Fibroblast of skin of right biceps (primary cell): Measurements from ENCODE around the gene COL7A1.

Experiments used
- DNase-seq: peaks from one replicate; pipeline ENCODE4 v3.0.0-alpha.2; 2013

COL7A1 gene

DNA sequence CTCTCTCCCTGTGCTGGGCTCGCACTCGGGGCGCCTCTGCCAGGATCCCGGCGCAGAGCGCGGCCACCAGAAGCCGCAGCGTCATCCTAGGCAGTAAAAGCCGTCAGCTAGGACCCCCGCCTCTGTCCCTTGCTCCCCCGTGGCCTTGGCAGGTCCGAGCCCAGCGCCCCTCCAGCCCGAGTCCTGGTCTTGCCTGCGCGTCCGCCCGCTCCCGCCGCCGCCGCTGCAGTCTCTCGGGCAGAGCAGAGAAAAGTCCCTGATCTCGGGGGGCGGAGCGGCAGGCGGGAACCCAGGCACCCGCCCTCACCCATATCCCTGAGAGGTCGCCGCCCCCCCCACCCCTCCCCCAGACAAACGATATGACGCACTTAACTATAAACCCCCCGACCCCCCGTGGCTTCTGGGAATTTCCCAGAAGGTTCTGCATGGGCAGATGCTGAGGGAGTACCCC is at the start of gene COL7A1:
COL7A1 (minus strand) TSS at position 255 of the 451 bp plus-strand sequence; CDS start at position 85, 170 bp downstream.
- DNase-seq = no peak

DNA sequence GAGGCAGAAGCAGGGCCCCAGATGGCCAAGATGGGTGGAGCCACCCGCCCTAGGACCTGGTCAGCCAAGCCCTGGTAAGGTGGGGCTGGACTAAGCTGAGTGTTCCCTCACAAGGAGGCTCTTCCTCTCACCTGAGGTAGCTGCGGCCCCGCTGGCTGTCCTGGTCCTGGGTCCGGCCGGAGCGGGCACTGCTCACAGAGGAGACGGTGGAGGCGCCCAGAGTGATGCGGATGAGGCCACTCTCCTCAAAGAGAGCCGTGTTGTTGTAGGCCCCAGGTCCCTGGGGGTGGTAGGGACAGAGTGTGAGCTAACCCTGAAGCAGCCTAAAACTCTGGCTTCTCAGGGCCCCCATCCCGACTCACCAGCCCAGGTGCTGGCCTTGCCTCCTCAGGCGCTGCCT is 47.5 kb upstream of the COL7A1 start:
- DNase-seq = no peak

DNA sequence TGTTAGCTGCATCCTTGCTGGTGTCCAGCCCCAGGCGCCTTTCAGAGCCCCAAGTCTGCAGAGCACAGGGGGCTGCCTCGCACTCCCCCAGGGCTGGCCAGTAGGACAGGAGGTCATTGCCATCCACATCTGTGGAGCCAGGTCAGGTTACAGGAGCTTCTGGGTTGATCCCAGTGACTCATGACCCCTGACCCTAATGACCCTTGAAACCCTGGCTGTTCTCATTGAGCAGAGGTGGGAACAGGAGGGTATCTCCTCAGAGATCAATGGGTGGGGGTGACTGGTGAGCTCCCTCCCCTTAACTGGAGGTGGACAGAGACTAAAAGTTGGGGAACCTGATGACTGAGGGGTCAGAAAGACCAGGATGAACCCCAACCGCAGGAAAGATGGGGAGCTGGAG is 46.3 kb upstream of the COL7A1 start:
- no peak for DNase-seq

DNA sequence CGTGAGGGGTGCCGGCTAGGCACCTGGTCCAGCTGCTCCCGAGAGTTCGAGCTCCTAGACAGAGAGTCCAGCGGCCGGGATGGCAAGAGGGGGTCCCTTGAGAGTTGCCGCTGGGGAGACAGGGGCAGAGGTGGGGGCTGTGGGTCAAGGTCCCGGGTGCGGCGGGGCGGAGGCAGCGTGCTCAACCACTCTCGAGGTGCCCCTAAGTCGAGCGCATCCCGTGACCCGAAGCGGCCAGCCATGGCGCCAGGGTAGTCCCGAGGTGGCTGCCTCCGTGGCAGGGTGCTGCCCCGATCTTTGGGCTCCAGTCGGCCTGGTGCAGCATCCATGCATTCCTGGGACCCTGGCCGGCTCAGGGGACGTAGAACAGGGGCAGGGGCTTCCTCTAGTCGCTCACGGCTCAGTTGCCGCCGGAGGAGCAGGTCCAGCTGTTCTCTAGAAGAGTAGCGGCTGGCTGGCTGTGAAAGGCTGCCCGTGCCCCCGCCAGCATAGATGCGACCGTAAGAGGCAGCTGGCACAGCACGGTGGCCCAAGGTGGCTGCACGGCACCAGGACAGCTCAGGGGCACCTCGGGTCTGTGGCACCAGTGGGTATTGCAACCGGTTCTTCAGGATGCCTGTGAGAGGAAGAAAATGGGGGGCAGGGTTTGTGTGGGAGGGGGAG is 44.9 kb upstream of the COL7A1 start:
- no peak for DNase-seq

DNA sequence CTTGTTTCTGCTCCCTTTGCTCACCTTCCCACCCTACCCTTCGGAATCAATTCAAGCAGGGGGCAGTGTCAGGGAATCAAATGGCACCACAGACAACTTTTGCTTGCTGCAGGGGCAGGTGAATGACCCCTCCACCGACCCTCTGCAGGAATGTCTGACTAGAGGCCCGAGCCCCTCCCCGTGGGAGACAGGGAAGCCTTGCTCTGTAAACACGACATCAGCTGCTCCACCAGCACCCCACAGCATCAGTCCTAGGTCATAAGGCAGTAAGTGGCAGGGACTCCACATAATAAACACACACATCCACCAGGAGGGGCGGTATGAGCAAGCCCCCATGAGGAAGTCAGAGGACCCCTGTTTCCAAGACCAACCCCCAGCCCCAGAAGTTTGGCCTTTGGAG is 42.2 kb upstream of the COL7A1 start:
- no peak for DNase-seq

DNA sequence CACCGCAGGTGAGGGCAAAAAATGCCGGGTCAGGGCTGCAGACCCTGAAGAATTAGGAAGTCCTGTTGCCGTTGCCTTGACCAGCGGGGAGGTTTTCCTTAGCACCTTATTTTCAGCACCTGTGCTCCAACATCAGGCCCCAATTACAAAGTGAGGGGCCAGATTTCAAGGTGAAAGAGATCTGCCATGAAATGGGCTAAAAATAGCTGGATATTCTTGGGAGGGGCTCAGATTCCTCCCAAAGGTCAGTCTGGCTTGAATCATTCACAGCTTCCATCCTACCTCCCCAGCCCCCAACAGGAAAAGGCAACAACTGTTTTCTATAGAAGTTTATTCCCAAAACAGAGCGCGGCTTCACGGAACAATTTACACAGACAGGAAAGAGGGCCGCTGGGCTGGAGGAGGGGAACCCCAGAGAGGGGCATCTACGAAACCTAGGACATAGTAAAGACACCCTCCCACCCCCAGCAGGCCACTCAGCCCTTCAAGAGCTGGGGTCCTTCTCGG is 41.1 kb upstream of the COL7A1 start:
- peak; percentile 1 for DNase-seq

DNA sequence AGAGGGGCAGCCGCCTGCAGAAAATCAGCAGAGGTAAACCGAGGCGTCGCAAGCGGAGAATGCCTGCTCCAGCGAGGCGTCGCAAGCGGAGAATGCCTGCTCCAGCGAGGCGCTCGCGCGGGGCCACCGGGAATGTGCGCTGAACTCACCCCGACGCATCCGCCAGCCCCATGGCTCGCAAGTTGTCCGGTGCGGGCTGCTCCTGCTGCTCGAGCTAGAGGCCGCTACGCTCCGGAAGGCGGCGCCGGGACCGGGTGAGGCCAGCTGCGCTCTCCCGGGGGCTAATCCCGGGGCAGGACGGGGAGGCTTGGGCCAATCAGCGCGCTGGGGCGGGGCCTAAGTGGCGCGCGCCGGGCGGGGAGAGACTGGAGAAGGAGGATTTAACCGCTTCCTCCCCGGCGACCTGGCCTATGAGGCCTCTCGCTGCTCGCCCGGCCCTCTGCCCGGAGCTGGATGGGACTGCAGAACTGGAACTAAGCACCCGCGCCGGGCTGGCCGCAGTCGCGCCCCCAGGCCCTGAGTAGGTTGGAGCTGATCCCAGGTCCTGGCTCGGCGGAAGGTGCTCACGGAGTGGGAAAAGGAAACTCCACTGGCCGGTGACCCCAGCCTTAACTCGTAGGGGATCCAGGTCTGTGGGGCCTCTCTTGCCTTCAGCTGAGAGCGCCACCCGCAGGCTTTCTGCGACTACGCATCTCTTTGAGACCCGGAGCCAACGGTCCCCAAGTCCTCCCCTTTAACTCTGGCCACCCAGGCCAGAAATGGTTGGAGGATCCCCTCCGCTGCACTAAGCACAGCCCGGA is 40.3 kb upstream of the COL7A1 start, which contains the start of gene SLC26A6:
SLC26A6 (minus strand) TSS at position 240 of the 800 bp plus-strand sequence; CDS start at position 172, 68 bp downstream.
- DNase-seq = peak; percentile 95

DNA sequence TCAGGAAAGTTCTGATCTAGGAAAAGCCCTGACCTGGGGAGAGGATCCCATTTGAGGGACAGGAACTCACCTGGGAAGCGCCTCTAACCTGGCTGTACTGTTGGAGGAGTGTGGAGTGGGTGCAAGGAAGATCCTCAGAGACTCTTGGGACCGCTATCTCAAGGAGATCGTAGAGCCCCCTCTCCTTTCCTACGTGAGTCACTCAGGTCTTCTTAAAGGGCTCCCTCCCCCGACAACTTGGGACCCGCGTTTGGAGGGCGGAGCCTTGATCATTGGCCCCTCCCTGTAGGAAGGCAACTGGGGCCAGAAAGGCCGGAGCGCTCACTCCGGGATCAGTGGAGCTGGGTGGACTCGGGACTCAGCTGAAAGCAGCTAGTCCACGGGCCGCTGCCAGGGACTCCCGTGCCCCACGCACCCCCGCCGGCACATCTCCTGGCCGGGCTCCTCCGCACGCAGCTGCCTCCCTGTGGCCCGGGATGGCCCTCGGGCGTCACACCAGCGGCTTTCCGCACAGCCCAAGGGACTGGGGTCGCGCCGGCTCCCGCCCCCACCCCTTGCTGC is 39.6 kb upstream of the COL7A1 start:
- DNase-seq = peak; percentile 74

DNA sequence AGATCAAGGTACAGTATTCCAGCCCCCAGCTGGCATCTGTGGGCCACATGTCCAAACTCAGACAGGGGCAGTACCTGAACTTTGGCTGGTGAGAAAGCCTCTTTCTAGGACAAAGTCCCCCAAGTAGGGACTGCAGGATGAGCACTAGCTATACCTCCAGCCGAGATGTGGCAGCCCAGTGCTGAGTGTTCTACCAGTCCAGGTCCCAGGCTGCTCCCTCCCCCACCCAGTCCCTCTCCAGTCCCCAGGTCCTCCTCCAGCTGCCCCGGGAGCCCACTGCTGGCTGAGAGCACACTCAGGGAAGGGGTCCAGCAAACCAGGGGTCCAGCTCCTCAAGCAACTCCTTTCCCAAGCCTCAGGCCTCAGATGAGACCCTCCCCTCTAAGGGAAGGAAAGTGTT is 38.6 kb upstream of the COL7A1 start:
- no peak for DNase-seq

DNA sequence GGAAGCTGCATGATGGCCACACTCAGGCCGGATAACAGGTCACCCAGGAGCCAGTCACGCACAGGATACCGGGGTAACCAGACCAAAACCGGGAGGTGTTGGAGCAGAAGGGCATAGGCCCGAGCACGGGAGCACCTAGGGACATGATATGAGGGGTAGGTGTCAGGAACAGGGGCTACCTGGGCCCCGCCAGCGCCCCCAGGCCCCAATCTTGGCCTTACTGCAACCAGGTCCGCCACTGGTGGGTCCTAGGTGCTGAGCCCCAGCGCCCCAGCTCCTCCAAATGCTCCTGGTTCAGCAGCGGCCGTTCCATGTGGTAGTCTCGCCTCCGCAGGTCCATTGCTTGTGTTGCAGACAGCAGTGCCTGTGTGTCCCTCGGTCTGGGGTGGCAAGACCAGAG is 38.1 kb upstream of the COL7A1 start:
- no peak for DNase-seq

DNA sequence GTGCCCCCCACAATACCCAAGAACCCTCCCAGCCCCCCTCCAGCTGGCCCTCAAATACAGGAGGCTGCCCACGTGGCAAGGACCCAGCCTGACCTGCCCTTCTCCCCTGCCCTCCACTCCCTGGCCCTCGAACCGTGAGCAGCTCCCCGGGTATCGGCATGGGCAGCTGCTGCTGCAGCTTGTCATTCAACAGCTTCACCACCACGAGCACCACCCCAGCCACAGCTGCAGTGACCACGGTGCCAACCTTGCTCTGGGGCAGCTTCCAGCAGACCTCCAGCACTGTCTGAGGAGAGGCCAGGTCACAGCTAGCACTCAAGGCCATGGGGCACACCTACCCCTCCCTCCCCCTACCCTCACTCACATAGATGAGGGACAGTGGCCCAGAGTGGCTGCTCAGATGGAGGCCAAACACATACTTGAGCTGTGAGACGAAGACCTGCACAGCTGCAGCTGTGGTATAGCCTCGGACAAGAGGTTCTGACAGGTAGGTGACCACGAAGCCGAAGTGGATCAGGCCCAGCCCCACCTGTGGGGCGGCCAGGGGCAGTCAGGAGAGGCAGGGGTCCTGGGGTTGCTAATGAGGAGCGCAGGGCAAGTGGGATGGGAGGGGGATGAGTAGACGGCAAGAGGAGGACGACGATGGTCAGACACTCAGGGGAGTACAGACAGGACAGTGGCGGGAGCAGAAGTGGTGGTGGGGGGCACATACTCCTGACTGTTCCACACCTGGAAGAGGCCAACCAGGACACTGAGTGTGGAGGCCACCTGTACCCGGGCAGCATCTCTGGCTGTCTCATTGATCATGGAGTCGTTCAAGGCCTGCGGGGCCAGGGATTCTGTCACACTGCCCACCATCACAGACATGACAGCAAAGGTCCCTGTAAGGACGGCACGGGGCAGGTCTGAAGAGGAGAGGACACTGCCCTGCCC is 36.7 kb upstream of the COL7A1 start:
- DNase-seq = no peak

DNA sequence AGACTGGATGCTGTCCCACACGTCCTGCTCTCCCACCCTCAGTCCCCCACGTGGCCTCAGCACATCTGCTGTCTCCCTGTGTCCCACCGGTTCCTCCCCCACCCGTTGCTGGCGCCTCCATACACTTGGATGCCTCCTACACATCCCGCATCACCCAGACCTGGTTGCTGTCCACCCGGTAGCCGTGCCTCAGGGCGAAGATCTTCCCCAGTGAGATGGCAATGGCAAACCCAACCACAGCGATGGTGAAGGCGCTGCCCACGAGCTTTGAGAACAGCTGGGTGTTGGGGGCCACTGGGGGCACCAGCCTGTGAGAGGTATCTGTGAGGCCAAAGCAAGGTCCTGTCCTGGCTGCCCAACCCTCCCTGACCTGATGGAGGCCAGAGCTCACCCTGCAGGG is 35.7 kb upstream of the COL7A1 start:
- DNase-seq = no peak

DNA sequence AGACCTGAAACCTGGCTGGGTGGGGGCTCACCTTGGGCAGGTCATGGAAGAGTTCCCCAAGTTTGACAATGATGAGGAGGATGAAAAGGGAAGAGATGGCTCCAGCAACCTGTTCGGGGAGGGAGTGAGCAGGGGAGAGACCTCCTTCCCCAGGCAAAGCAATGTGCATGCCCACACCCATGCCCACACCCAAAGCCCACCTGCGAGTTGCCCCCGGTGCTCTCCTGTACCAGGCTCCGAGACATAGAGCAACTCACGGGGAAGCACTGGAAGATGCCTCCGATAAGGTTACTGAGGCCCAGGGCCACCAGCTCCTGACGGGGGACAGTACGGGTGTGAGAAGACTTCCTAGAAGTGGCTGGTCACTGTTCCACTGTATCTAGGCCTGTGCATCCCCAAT is 35.3 kb upstream of the COL7A1 start:
- DNase-seq = no peak

DNA sequence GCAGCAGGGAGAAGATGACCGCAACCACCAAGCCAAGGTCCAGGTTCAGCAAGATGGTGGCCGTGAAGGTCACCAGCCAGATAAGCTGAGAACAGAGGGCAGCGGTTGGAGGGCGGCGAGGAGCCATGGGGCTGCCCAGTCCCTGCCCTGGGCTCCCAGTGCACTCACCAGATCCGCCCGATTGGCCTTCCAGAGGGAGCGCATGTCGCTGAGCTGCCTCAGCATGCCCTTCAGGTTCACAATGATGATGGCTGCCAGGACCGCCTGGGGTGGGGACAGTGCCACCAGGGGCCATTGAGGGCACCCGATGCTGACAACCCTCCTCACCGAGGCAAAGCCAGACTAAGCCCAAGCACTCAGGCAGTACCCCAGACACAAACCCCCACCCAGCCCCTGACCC is 34.8 kb upstream of the COL7A1 start:
- no peak for DNase-seq

DNA sequence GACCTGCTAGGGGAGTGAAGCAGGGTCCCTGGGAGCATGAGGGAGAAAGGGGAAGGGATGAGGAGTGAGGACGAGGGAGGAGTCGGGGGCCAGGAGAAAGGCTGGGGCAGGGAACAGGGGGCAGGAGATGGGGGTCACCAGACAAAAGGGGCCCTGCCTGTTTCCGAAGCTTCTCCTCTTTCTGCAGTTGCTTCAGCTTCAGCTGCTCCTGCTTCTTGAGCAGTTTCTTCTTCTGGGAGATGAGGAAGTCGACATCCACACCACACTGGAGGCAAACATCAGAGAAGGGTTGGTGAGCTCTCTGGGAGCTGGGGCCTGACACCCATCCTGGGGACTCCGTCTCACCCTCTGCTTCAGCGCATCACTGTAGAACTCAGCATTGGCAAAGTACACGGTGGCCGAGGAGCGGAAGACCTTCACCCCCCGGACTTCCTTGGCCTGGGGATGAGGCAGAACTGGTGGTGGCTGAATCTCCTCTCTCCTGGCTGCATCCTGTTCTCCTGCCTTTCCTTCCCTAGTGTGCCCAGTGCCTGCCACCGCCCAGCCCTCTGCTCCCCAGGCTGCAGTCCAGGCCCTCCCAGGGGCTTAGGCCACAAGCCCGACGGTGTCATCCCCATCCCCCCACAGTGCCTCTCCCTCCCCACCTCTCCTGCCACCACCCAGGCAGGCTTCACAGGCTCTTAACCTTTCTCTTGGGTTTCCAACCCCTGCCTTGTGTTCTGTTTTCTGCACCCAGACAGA is 33.3 kb upstream of the COL7A1 start:
- no peak for DNase-seq

DNA sequence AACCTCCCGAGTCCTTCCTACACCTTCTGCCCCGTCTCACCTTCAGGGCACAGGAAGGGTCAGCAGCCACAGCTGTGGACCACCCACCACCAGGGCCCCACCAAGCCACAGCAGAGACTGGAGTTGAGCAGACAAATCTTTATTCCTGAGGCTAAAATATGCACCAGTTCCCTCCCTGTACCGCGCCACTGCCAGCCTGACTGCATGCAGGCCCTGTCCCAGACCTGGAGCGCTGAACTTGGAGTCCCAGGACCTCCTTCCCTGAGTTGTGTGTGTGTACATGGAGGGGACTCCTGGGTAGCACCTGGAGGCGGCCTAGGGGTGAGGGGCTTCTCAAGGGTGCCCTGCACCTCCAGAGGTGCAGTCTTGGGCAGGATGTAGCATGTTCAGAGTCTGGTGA is 30.5 kb upstream of the COL7A1 start:
- DNase-seq = no peak

DNA sequence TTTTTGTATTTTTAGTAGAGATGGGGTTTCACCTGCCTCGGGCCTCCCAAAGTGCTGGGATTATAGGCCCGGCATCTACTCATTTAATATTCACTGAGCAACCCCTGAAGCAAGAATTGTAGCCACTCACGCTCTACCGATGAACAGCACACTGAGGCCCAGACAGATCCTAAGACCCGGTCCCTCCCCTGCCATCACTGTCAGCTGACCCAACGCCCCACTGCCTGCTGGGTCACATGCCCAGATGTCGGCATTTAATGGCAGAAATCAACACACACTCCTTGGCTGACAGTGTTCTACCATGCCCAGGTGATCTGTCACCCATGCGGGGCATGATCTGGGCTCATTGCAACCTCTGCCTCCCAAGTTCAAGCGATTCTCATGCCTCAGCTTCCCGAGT is 29.6 kb upstream of the COL7A1 start:
- no peak for DNase-seq

DNA sequence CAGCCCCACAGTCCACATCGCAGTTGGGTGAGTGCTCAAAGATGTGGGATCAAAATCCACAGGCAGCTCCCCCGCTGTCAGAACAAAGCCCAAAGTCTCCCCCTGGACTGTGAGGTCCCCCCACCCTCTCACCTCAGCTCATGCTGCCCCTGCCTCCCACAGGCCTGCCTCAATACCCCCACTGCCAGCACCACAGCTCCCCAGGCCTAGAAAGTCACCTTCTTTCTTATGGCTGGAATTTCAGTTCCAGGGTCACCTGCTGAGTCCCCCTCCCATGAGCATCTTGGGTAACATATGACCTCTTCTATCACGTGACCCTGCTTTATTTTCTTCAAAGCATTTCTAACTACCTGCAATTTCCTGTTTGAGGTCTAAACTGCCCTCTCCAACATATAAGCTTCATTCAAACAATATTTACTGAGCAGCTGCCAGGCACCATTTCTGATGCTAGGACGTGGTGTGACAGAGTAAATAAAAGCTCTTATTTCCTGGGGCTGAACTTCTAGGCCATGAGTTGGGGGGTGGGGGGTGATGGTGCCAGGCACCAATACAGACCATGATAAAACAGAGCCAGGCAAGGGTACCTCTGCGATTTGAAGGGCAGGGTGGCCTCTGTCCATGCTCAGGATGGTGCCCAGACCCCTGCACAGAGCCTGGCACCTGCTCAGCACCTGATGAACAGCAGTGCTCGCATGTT is 28.9 kb upstream of the COL7A1 start:
- no peak for DNase-seq

DNA sequence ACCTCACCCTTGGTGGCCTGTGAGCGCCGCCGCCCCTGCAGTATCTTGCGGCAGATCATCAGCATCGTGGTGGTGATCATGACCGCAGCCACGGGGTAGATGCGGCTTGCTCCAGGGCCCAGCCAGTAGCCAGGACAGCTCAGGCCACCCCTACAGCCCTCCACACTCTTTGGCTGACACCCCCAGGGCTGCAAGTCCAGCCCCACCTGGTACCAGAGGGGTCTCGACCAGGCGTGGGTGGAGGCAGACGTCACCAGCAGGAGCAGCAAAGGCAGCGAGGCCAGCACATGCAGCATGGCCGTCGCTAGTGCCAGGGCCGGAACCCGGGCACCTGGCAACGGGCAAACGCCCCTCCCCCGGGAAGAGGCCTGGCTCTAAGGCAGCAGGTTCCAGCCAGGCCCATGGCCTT is 26.3 kb upstream of the COL7A1 start, which contains the start of gene TMEM89:
TMEM89 (minus strand) TSS at position 309 of the 409 bp plus-strand sequence; CDS start at position 296, 13 bp downstream.
- DNase-seq = no peak

DNA sequence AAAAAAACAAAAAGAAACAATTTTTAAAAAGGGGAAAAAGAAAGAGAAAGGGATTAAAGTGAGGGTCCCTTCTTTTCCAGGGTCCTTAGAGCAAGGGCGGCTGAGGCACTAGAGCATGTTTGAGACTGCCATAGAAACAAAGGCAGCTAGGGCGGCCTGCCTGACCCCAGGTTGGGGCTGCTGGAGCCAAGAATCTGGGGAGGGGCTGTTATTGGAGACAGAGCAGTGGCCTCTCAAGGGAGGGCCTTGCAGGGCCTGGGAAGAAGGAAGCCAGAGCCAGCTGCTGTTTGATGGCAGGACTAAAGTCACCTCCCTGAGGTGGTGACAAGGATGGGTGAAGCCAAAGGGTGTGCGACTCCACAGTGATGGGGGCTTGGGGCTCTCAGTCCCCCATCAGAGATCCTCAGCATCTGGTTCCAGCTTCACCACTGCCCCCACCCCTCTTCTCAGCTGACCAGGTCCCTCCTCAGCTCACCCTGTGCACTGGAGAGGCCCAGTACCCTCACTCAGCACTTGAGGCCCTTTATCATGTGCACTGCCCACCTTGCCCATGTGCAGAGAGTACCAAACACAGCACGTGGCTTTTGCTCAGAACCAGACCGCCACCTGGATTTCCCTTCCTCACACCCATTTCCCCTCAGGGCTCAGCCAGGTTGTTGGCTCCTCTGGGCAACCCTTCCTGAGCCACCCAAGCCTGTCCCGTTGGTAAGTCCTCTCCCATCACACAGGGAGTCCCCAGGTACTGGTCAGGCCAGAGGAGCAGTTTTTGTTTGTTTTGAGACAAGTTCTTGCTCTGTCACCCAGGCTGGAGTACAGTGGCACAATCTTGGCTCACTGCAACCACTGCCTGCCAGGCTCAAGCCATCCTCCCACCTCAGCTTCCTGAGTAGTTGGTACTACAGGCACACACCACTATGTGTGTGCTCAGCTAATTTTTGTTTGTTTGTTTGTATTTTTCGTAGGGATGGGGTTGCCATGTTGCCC is 24.7 kb upstream of the COL7A1 start:
- no peak for DNase-seq
